ENCODE measurements around the gene TMEM50A.
"Not testable (repeated sequence)": the region's sequence is repeated elsewhere in the genome, so short reads cannot be mapped to it uniquely, and the experiment has no call there.

TMEM50A gene

GRCh38 chr1:25383875-25384274, 45.7 kb downstream of the TMEM50A start:
- in situ Hi-C loops (cut with MboI; ENCODE audit: low sequenced_read_pairs); H3K36me3 ChIP-seq (replicated peaks); DNase-seq (ENCODE audit: low spot score in 2 of 2); H3K4me1 ChIP-seq; H3K27me3 ChIP-seq (ENCODE audit: low read depth); H3K9me3 ChIP-seq; H3K4me3 ChIP-seq: not testable (repeated sequence)

DNA sequence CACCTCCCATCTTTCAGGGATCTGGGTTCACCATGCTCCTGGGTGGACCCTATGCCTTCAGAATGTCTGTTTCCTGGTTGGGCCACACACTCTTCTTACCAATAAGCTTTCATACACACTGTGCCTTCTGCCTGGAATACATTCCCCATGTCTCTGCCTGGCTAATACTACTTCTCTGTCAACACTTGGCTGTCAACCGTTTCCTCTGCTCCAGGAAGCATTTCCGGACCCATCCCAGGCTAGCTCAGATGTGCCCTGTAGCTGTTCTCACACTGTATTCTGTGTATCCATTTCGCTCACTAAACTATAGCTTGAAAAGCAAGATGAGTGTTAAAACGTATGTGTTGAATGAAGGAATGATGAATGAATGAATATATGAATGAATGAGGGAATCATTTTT, 49.0 kb downstream of the TMEM50A start:
- H3K9me3 ChIP-seq; H3K27me3 ChIP-seq (ENCODE audit: low read depth); H3K4me3 ChIP-seq; DNase-seq (ENCODE audit: low spot score in 2 of 2); H3K36me3 ChIP-seq (replicated peaks); H3K4me1 ChIP-seq; in situ Hi-C loops (cut with MboI; ENCODE audit: low sequenced_read_pairs): not testable (repeated sequence)

DNA sequence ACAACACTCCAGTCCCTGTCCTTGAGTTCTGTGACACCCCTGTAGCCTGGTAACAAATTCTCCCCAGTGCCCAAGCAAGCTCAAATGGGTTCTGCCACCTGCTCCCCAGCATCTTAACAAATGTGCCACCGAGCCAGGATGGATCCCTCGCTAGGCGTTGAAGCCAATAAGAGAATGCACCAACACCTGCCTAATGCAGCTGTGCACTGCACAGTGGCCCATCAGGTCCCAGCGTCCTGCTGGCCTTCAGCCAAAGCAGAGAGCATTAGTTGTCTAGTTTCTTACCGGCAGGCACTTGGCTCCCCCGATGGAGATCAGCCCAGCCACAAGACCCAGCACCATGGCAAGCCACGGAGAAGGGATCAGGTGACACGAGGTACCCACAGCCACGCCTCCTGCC, 50.6 kb downstream of the TMEM50A start:
- H3K4me1 ChIP-seq; H3K4me3 ChIP-seq; in situ Hi-C loops (cut with MboI; ENCODE audit: low sequenced_read_pairs); H3K27me3 ChIP-seq (ENCODE audit: low read depth); H3K9me3 ChIP-seq; H3K36me3 ChIP-seq (replicated peaks); DNase-seq (ENCODE audit: low spot score in 2 of 2): not testable (repeated sequence)

DNA sequence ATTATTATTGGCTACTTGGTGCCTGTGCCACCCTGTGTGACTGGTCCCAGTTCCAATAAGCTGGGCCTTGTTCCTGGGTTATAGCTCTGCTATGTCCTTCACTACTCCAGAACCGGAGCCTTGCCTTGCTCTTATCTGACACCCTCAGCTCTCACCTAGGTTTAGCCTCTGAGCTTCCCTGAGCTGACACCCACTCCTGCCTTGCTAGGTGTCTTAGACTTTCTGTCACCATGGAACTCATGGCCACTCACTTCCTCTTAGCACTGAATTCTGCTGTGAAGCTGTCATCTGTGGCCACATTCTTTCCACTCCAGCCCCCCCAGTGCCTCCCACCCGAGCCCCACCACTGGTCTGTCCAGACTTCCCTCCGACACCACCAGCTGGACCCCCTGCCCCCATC, 51.6 kb downstream of the TMEM50A start:
- H3K4me3 ChIP-seq; H3K36me3 ChIP-seq (replicated peaks); DNase-seq (ENCODE audit: low spot score in 2 of 2); H3K27me3 ChIP-seq (ENCODE audit: low read depth); H3K9me3 ChIP-seq; H3K4me1 ChIP-seq; in situ Hi-C loops (cut with MboI; ENCODE audit: low sequenced_read_pairs): not testable (repeated sequence)

DNA sequence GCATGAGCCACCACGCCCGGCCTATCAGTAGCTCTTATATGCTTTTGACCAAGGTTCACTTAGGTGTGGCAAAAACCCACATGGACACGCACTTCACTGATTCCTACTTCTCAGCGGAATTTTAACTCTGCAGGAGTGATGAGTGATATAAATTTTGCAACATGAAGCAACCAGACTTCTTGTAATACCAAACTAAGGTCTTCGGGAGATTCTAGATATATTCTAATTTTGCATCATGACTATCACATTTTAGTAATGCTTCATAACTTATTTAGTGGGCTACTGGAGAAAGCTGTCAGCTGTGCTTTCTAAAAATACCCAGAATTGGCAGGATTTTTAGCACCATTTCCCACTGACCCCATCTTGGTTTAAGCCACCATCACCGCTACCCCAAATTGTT, 54.7 kb downstream of the TMEM50A start:
- in situ Hi-C loops (cut with MboI; ENCODE audit: low sequenced_read_pairs) = no loop called here
- no peak for DNase-seq (ENCODE audit: low spot score in 2 of 2)

DNA sequence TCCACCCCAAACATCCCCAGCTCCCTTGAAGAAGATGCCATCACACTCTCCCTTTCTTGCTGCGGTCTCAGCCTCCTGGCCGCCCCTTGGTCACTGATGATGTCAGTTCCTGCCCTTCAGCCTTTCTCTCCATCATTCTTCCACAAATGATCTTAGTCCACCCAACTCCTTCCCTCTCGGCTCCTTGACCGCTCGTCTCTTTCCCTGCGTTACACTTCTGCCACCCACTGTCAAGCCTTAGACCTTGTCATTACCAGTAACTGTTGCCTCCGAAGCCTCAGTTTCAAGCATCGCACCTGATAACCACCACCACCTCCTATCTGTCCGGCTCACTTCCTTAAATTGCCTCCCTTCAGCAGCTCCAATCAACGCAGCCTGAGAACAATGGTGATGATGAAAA, 59.4 kb downstream of the TMEM50A start:
- H3K9me3 ChIP-seq; in situ Hi-C loops (cut with MboI; ENCODE audit: low sequenced_read_pairs): not testable (repeated sequence)

More for the DNA sequence above, 54.7 kb downstream of the TMEM50A start:
- H3K9me3 ChIP-seq = no peaks in the 10 kb centered on the region
- no peak overlapping the region for H3K4me3 ChIP-seq
- no peaks in the 10 kb centered on the region for H3K27me3 ChIP-seq (ENCODE audit: low read depth)
- no peaks in the 10 kb centered on the region for H3K36me3 ChIP-seq (replicated peaks)
- H3K4me1 ChIP-seq = no peaks in the 10 kb centered on the region

DNA sequence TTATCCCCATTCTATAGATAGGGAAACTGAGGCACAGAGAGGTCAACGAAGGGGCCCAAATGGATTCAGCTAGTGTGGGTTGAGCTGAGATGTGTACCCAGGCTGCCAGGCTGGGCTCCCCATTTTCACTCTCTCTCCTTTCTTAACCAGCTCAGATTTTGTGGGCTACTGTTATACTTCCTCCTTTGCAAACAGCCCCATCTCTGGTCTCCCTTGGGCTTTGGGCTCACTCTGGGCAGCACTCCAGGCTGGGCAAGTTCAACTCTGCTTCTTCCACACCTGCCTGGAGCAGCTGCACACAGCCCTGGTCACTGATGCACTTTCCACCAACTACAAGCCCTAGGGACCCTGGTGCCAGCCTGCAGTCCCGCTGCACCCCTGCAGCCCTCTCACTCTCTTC, 59.9 kb downstream of the TMEM50A start:
- H3K4me3 ChIP-seq; in situ Hi-C loops (cut with MboI; ENCODE audit: low sequenced_read_pairs); H3K27me3 ChIP-seq (ENCODE audit: low read depth); H3K4me1 ChIP-seq; H3K9me3 ChIP-seq; DNase-seq (ENCODE audit: low spot score in 2 of 2); H3K36me3 ChIP-seq (replicated peaks): not testable (repeated sequence)

More for the DNA sequence above, 59.4 kb downstream of the TMEM50A start:
- not testable (repeated sequence) for H3K4me1 ChIP-seq; H3K4me3 ChIP-seq; H3K36me3 ChIP-seq (replicated peaks); H3K27me3 ChIP-seq (ENCODE audit: low read depth); DNase-seq (ENCODE audit: low spot score in 2 of 2)

DNA sequence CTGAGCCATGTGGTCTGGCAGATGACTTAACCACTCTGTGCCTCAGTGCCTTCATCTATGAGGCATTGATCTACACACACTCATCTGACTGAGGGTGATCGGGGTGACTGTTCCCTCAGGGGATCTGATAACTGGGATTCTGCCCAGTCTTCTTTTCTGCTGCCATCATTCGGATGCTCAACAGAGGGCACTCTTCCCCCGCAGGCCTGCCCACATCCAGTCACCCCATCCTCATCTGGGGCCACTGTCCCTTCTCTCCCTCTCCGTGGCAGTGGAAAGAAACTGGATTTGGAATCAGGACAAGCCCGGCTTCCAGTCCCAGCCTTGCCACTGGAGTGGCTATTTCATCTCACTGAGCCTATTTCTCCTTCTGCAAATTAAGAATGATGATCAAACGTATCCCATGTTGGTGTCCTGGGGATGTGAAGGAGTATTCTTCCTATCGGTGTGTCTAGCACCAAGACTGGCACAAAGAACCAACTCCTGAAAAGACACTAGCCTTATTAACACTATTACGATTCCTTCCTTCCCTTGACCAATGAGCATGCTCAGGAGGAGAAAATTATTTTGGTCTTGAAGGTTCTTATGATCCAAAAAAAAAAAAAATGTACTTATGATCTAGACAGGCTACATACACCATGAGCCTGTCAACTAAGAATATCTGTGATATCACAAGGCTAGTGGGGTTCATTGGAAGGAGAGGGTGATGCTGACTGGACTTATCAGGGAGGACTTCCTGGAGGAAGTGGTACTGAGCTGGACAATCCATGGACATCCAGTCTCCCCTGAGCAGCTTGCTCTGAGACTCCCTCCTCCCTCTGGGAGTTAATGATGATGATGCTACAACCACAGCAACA, 65.0 kb downstream of the TMEM50A start:
- H3K4me1 ChIP-seq; H3K36me3 ChIP-seq (replicated peaks); H3K27me3 ChIP-seq (ENCODE audit: low read depth); H3K9me3 ChIP-seq; H3K4me3 ChIP-seq: not testable (repeated sequence)
- in situ Hi-C loops (cut with MboI; ENCODE audit: low sequenced_read_pairs) = loop anchor here (25.0 kb wide), 1 partner anchor 409 kb away; the partner anchor contains the start of genes MTFR1L and SELENON
- DNase-seq (ENCODE audit: low spot score in 2 of 2) = peak in 1 of 2 experiments; percentile 39

GRCh38 chr1:25405731-25406305, 67.7 kb downstream of the TMEM50A start:
- H3K4me3 ChIP-seq; DNase-seq (ENCODE audit: low spot score in 2 of 2); H3K27me3 ChIP-seq (ENCODE audit: low read depth); H3K36me3 ChIP-seq (replicated peaks); H3K4me1 ChIP-seq; H3K9me3 ChIP-seq: not testable (repeated sequence)
- in situ Hi-C loops (cut with MboI; ENCODE audit: low sequenced_read_pairs) = loop anchor here (25.0 kb wide), 1 partner anchor 406 kb away; the partner anchor contains the start of genes MTFR1L and SELENON

DNA sequence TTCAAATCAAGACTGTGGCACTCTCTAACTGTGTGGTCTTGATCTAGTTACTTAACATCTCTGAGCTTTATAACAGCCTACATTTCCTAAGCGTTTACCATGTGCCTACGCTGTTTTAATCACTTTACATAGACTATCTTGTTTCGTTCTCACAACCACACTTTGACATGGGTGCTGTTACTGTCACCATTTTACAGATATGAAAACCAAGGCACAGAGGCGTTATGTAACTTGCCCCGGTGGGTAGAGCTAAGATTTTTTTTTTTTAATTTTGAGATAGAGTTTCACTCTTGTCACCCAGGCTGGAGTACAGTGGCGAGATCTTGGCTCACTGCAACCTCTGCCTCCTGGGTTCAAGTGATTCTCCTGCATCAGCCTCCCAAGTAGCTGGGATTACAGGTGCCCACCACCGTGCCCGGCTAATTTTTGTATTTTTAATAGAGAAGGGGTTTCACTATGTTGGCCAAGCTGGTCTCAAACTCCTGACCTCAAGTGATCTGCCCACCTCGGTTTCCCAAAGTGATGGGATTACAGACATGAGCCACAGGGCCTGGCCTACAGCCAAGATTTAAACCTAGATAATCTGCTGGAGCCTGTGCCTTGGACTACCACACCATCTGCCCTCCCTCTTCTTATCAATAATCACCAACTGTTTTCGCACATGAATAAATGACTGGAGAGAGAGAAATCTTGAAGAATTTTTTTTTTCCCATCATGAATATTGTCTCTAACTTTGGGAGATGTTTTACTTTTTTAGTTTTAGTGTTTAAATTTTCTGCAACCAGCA, 71.7 kb downstream of the TMEM50A start:
- not testable (repeated sequence) for H3K36me3 ChIP-seq (replicated peaks); H3K4me3 ChIP-seq; DNase-seq (ENCODE audit: low spot score in 2 of 2); H3K4me1 ChIP-seq; H3K9me3 ChIP-seq; H3K27me3 ChIP-seq (ENCODE audit: low read depth)
- in situ Hi-C loops (cut with MboI; ENCODE audit: low sequenced_read_pairs) = loop anchor here (25.0 kb wide), 1 partner anchor 402 kb away; the partner anchor contains the start of genes MTFR1L and SELENON
